ENCODE results near the gene FLT3.
A peak's percentile ranks its signal among the peaks of the same experiment; 100 is the strongest.

Gene FLT3

DNA sequence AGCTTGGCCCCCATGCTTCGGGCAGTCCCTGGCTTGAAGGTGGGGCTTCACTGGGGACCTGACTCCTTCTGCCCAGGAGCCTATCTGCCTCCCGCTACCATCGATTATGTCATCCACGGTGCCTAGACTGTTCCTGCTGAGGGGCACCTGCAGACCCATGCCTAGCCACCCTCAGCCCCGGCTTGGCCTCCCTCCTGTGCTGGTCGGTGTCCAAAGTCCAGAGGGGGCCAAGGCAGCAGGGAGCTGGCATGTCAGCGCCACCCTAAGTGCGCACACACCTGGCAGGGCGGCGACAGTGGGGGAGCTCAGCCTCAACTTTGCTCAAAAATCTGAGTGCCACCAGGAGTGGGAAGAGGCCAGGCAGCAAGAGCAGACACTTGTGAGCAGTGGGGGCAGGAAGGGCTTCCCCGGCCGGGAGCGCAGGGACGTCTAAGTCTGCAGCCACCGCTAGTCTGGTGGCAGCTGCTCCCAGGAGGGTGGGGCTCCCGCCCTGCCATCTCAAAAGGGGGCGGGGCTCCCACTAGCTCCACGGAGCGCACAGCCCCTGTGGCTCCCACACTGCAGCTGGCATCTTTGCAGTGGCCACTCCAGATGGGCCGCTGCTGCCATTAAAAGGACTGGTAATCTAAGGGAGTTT is 98.4 kb downstream of the FLT3 start:
- DNase-seq (ENCODE audit: low read depth): no peak

- no peak for DNase-seq (ENCODE audit: low read depth)
Observed at GRCh38 chr13:28001049-28001448, 99.3 kb downstream of the FLT3 start.

GRCh38 chr13:28000567-28000966 is 99.8 kb downstream of the FLT3 start:
- DNase-seq (ENCODE audit: low read depth): no peak

DNA sequence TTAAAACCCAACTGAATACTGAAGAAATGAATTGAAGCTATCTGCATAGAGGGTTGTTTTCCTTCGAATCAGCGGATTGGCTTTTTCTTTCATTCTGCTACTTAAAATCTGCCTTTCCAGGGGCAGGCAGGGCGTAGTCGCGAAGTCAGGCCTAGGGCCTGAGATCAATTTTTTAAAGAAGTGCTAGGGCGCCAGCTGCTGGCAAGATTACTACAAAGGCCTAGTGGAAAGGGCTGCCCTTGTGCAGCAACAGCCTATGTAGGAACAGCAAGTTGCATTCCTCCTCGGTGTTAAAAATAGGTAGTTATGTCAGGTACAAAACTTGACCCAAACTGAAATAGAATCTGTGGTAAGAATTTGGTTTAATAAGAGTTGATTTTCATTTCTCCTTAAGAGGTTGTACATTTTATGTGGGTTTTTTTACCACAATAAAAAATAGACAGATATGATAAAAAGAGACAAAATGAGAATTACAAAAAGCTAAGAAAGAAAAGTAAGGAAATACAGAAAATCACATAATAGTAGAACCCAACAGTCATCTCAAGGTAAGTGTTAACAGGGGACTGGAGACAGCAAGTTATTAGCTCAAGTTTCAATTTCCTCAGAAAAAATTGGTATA is 102.4 kb downstream of the FLT3 start:
- DNase-seq (ENCODE audit: low read depth): peak; percentile 7

- no peak for DNase-seq (ENCODE audit: low read depth)
Observed at GRCh38 chr13:27991881-27992280, 108.5 kb downstream of the FLT3 start.

- no peak for DNase-seq (ENCODE audit: low read depth)
Observed at GRCh38 chr13:27988520-27988919, 111.9 kb downstream of the FLT3 start, which contains the start of gene URAD. Gene URAD, minus strand, starts transcription at chr13:27988693. Its CDS starts 56 bp downstream, at chr13:27988637.

GRCh38 chr13:27985600-27985999 is 114.8 kb downstream of the FLT3 start:
- DNase-seq (ENCODE audit: low read depth): no peak

GRCh38 chr13:27982361-27982760 is 118.0 kb downstream of the FLT3 start:
- DNase-seq (ENCODE audit: low read depth): no peak

- DNase-seq (ENCODE audit: low read depth): no peak
Observed at GRCh38 chr13:27981006-27981708, 119.2 kb downstream of the FLT3 start.

- DNase-seq (ENCODE audit: low read depth): no peak
Observed at GRCh38 chr13:27980280-27980998, 119.9 kb downstream of the FLT3 start.

GRCh38 chr13:27979765-27980279 is 120.6 kb downstream of the FLT3 start:
- no peak for DNase-seq (ENCODE audit: low read depth)

GRCh38 chr13:27979001-27979643 is 121.3 kb downstream of the FLT3 start:
- DNase-seq (ENCODE audit: low read depth): no peak

DNA sequence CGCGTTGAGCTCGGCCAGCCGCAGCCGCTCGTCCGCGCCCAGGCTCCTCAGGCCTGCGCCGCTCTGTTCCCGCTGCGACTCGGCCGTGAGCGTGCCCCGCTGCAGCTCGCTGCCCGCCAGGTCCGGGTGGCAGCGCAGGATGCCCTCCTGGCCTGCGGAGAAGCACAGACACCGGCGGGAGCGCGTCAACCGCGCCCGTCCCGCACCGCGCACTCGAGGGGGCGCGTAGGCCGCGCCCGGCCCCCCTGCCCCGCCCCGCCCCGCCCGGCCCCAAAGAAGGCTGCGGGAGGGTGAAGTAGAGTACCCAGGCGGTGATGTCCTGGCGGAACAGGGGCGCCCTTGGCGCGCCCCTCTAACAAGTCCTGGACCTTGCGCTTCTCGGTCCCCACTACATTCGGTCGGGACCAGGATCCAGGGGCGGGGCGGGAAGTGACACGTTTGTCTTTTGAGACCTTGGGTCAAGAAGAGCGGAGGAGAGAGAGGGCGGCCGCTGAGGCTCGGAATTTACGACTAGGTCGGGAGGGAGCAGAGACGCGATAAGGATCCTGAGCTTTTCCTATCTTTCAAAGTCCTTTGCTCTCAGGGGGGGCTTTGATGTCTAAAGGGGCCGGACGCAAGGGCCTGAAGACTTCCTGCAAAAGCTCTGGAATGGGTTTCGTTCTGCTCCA is 121.9 kb downstream of the FLT3 start:
- no peak for DNase-seq (ENCODE audit: low read depth)

- DNase-seq (ENCODE audit: low read depth): no peak
Observed at GRCh38 chr13:27977476-27978300, 122.7 kb downstream of the FLT3 start.

DNA sequence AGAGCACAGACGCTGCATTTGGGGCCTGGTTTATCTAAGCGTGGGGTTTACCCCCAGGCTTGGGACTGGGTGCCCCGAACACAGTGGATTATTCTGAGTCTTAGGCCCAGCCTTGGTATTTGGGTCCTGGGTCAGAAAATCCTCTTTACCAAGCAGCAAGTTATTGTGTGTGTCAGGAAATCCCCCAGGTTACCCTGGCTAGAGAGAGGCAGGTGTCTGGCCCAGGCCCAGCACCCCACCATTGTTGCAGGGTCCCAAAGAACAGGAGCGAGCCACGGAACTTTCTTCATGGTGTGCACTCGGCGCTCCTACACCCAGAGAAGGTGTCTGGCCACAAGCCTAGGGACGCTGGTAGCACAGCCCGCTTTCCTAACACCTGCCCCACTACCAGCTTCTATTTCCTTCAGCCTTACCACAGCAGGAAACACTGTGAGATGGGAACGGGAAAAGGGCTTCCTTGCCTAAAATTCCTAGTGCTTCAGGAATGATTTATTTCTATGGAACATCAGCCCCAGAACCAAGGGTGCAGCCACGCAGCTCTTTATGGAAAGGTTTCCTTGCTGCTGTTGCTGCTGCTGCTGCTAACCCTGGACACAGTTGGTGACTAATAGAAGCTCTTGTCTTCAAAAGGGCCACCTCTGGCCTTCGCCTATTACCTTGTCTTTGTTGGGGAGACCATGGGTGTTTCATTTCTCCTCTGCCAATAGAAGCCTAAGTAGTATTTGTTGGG is 123.8 kb downstream of the FLT3 start:
- DNase-seq (ENCODE audit: low read depth): no peak

DNA sequence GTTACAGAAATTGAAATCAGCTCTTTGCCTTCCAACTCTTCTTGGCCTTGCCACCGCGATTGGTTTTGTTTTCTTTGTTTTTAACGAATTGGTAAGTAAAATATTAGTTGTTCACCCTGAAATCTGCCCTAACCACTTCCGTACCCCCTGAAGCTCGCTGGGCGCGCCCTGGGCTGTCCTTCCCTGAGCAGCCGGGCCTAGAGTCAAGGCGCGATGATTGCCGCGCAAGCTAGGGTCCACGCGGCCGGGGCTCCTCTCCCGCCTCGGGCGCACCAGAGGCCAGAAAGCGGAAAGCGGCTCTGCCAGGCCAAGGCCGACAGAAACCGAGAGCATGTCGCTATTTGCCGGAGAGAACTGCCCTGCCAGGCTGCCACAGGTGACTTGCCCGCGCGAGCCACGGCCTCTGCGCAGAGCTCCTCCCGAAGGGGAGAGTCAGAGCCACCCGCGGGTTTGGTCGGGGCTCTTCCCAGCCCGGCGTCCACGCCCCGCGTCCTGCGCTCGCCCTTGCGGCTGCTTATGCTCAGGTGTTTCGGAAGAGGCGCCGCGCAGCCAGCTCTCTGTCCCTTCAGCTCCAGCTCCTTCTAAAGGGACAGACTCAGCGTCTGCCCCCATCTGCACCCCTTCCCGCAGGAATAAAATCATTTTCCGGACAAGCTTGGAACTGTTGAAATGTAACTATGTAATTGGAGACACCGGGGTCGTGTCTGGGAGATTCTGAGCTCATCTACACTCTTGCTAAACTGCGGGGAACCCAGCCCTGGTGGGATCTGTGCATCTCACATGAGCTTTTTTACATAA is 124.6 kb downstream of the FLT3 start:
- DNase-seq (ENCODE audit: low read depth): no peak

DNA sequence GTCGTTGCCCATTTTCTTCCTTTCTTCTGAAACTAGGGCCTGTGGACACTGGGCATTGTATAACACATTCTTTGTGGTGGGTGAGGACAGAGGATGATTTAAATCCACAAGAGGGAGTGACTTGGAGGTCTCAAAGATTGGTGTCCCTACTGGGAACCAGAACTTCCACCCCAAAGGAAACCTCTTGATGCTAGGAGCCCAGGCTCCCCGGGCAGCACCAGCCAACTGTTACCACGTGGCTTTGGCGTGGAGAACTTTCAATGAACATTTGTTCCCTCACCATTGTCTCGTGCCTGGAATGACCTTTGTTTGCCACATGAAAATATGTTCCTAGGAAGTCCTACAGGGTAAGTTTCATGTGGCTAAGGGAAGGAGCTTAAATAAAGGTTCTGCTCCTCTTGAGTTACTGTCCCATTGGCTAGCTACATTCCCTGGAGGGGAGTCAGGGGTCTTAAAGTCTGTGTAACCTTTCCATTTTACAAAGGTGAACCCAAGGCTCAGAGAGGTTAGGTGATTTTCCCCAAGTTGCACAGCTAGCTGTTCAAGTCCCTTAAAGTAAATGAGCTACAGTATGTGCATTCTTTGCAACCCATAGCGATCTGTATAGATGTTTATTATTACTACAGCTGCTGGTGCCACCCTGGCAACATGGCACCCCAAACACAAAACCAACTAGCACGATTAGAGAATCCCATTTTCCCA is 126.3 kb downstream of the FLT3 start:
- no peak for DNase-seq (ENCODE audit: low read depth)

- DNase-seq (ENCODE audit: low read depth): no peak
Observed at GRCh38 chr13:27973291-27973690, 127.1 kb downstream of the FLT3 start.

Measured in activated T-cell treated with anti-CD3 and anti-CD28 coated beads for 1 hour (primary cell).